Nephron (organoid): Measurements from ENCODE around the gene PNMA8A.
A peak's percentile ranks its signal among the peaks of the same experiment; 100 is the strongest.

Source experiments
- H3K27ac Mint-ChIP-seq, 3 experiments: 2 replicates each; pipeline ENCODE4 v1.8.0; 2020; ENCODE audit warnings: mixed read lengths in 3 of 3, mild to moderate bottlenecking in 2 of 3, moderate library complexity in 1 of 3
- H3K27me3 Mint-ChIP-seq: 2 replicates; pipeline ENCODE4 v1.8.0; 2021; ENCODE audit warnings: low read depth, mild to moderate bottlenecking, moderate library complexity, mixed read lengths
- H3K36me3 Mint-ChIP-seq: 2 replicates; pipeline ENCODE4 v1.8.0; 2020; ENCODE audit warnings: low read depth, mixed read lengths
- H3K4me1 Mint-ChIP-seq: 2 replicates; pipeline ENCODE4 v1.8.0; 2020; ENCODE audit warnings: mixed read lengths
- H3K4me3 Mint-ChIP-seq, 3 experiments: 2 replicates each; pipeline ENCODE4 v1.8.0; 2020; ENCODE audit warnings: mild to moderate bottlenecking in 3 of 3, mixed read lengths in 3 of 3, moderate library complexity in 2 of 3
- H3K9me3 Mint-ChIP-seq: 2 replicates; pipeline ENCODE4 v1.8.0; 2020; ENCODE audit warnings: mixed read lengths
- CTCF ChIP-seq, 3 experiments: fragments of 200-600 bp; sonication (generic); IDR thresholded peaks; one replicate each; pipeline ENCODE4 v1.5.0; 2021; ENCODE audit warnings: antibody characterized with exemption in 3 of 3; ENCODE audit not compliant: unreplicated experiment in 3 of 3

Gene PNMA8A

GRCh38 chr19:46491975-46492682, 20.8 kb upstream of the PNMA8A start:
- peaks cover 34% of the 10 kb centered on the region for H3K4me1 Mint-ChIP-seq
- H3K36me3 Mint-ChIP-seq, result no peaks in the 10 kb centered on the region
- TF ChIP-seq CTCF (IDR thresholded peaks at IDR 0.05; ENCODE audit: unreplicated experiment in 3 of 3), result no peak
- no peaks in the 10 kb centered on the region for H3K9me3 Mint-ChIP-seq
- peaks cover 42% of the 10 kb centered on the region for H3K27me3 Mint-ChIP-seq
- H3K4me3 Mint-ChIP-seq, result peak overlapping the region; percentile 40 to 72 (median 48)
- H3K27ac Mint-ChIP-seq, result peak overlapping the region in 1 of 3 experiments; percentile 45

DNA sequence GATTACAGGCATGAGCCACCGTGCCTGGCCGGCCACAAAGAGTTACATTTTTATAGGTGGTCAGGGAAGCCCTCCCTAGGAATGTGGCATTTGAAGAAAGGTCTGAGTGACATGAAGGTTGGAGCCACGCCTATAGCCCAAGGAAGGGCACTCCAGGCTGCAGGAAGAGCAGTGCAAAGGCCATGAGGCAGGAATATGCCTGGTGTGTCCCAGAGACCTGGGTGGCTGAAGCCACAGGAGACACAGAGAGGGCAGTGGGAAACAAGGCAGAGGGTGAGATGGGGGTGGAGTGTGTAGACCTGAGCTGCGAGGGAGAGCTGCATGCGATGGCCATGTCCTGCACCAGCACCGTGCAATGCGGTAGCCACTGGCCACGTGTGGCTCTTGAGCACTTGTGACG, 19.4 kb upstream of the PNMA8A start:
- no peaks in the 10 kb centered on the region for H3K9me3 Mint-ChIP-seq
- no peaks in the 10 kb centered on the region for H3K36me3 Mint-ChIP-seq
- peaks cover 43% of the 10 kb centered on the region for H3K27me3 Mint-ChIP-seq
- TF ChIP-seq CTCF (IDR thresholded peaks at IDR 0.05; ENCODE audit: unreplicated experiment in 3 of 3), result no peak
- H3K4me3 Mint-ChIP-seq, result peak overlapping the region in 1 of 3 experiments; percentile 12
- H3K27ac Mint-ChIP-seq, result peak overlapping the region in 1 of 3 experiments; percentile 9
- H3K4me1 Mint-ChIP-seq, result peaks cover 39% of the 10 kb centered on the region

DNA sequence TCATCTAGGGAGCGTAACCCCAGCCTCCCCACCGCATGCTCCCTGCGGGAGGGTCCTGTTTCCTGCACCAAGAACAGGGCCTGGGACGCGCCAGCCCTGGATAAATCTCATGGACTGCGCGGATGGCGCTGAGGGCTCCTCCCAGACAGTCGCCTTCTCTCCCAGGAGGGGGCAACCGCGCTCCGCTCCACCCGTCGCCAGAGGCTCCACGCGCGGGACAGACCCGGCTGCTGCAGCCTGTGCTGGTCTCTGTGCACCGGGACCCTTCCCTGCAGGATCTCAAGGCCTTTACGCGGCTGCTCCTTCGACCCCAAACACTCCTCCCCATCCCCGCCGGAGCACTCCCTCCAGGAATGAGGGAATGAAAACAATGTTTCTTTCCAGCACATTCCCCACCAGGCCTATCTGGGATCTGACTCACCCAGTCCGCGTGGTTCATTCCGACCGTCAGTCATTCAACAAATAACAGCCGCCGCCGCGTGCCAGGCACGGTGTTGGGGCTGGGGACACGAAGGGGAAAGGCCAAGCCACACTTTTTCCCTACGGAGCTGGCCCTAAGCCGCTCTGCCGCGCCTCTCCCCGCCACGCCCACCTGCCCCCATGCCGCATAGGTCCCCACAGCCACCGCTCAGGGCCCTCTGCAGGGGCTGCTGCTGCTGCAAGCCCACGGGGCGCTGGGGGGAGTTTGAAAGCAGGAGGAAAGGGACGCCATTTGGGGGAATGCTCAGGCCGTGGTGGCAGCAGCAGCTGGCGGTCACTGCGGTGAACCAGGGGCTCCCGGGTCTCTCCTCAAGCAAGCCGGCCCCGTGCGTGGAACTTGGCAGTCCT, 18.3 kb upstream of the PNMA8A start:
- peak overlapping the region; percentile 59 to 78 (median 73) for H3K4me3 Mint-ChIP-seq
- H3K27ac Mint-ChIP-seq, result peak overlapping the region; percentile 52 to 80 (median 79)
- peaks cover 2% of the 10 kb centered on the region for H3K36me3 Mint-ChIP-seq
- H3K9me3 Mint-ChIP-seq, result no peaks in the 10 kb centered on the region
- peaks cover 43% of the 10 kb centered on the region for H3K4me1 Mint-ChIP-seq
- peaks cover 39% of the 10 kb centered on the region for H3K27me3 Mint-ChIP-seq
- peak; percentile 35 to 53 (median 40) for TF ChIP-seq CTCF (IDR thresholded peaks at IDR 0.05; ENCODE audit: unreplicated experiment in 3 of 3)

DNA sequence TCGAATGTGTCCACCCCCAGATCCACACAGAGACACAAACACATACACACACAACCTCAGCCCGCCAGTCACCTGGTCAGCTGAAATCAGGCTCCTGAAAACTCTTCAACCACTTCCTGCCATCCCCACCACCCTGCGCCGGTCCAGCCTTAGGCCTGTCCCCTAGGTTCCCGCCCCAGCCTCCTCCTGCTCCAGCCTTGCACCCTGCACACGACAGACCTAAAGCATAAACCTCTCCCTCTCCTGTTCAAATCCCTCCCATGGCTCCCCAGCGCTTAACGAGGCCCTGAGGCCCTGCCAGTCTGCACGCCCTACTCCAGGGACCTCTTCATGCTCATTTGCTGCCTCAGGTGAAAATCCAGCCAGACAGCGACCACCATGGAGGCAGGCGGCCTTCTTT, 17.2 kb upstream of the PNMA8A start:
- Mint-ChIP-seq H3K9me3 (no peaks in the 10 kb centered on the region), H3K4me3 (peak overlapping the region; percentile 51 to 73 (median 56)), H3K4me1 (peaks cover 46% of the 10 kb centered on the region), H3K27ac (peak overlapping the region in 2 of 3 experiments; percentile 65 to 79), H3K36me3 (peaks cover 4% of the 10 kb centered on the region), H3K27me3 (peaks cover 40% of the 10 kb centered on the region)
- no peak for TF ChIP-seq CTCF (IDR thresholded peaks at IDR 0.05; ENCODE audit: unreplicated experiment in 3 of 3)

- peaks cover 43% of the 10 kb centered on the region for H3K27me3 Mint-ChIP-seq
- peak; percentile 90 to 95 (median 91) for TF ChIP-seq CTCF (IDR thresholded peaks at IDR 0.05; ENCODE audit: unreplicated experiment in 3 of 3)
- H3K4me1 Mint-ChIP-seq, result peaks cover 47% of the 10 kb centered on the region
- H3K36me3 Mint-ChIP-seq, result peaks cover 4% of the 10 kb centered on the region
- no peaks in the 10 kb centered on the region for H3K9me3 Mint-ChIP-seq
- peak overlapping the region; percentile 74 to 82 (median 76) for H3K4me3 Mint-ChIP-seq
- H3K27ac Mint-ChIP-seq, result peak overlapping the region in 2 of 3 experiments; percentile 79 to 80
Observed at GRCh38 chr19:46487802-46488445, 16.6 kb upstream of the PNMA8A start.
